SK-N-SH (cell line): ENCODE results near the gene SLC25A25. TPM values are rescaled to one million over a fixed set of nuclear protein-coding genes. Genes with fewer than 3 reads are reported as not detected.

Source experiments
- CTCF ChIA-PET: fragments of 300-600, 350-600 bp; formaldehyde crosslinking; extraction: SDS; loops from one replicate; lab custom pipeline; 2021; lab: Yijun Ruan, JAX
- POLR2A ChIA-PET: fragments of 350-600 bp; sonication (Branson Sonifier 250); formaldehyde crosslinking; extraction: SDS; loops from one replicate; lab custom pipeline; 2020; ENCODE audit warnings: antibody characterized with exemption, inconsistent platforms; lab: Yijun Ruan, JAX
- DNase-seq: peaks from one replicate; pipeline ENCODE4 v3.0.0; 2012
- H2AFZ ChIP-seq: fragments of 200-600 bp; sonication (generic); 2 replicates; pipeline ENCODE4 v1.8.1; 2016; ENCODE audit warnings: antibody characterized with exemption, mild to moderate bottlenecking, low read depth
- H3F3A ChIP-seq: fragments of 200-600 bp; sonication (generic); replicated peaks from 2 replicates; pipeline ENCODE3; 2016; ENCODE audit warnings: antibody characterized with exemption, mild to moderate bottlenecking; ENCODE audit not compliant: insufficient read depth
- H3K27ac ChIP-seq, 2 experiments: fragments of 200-500 bp in 1 of 2; fragments of 200-600 bp in 1 of 2; sonication (Bioruptor generic) in 1 of 2; sonication (generic), shearing (Covaris generic) in 1 of 2; 2 replicates each; pipeline versions ENCODE4 v1.5.1 to v1.6.1; 2014 to 2016; ENCODE audit warnings: low read depth in 2 of 2, inconsistent platforms in 1 of 2, low read length in 1 of 2, mild to moderate bottlenecking in 1 of 2, mixed read lengths in 1 of 2
- H3K27me3 ChIP-seq: fragments of 200-600 bp; sonication (generic), shearing (Covaris generic); 2 replicates; pipeline ENCODE4 v1.6.1; 2016; ENCODE audit warnings: mixed run types; ENCODE audit not compliant: insufficient read depth
- H3K36me3 ChIP-seq, 2 experiments: fragments of 200-500 bp in 1 of 2; fragments of 200-600 bp in 1 of 2; sonication (Bioruptor generic) in 1 of 2; sonication (generic) in 1 of 2; replicated peaks in 1 of 2; 2 replicates each; pipeline versions ENCODE3 to v1.5.1; 2014 to 2016; ENCODE audit warnings: low read length in 1 of 2, mild to moderate bottlenecking in 1 of 2; ENCODE audit not compliant: insufficient read depth in 2 of 2, control insufficient read depth in 1 of 2
- H3K4me1 ChIP-seq, 2 experiments: fragments of 200-500 bp in 1 of 2; fragments of 200-600 bp in 1 of 2; sonication (Bioruptor generic) in 1 of 2; sonication (generic), shearing (Covaris generic) in 1 of 2; 2 replicates each; pipeline versions ENCODE4 v1.5.1 to v1.6.1; 2014 to 2016; ENCODE audit warnings: low read depth in 1 of 2, low read length in 1 of 2, mixed run types in 1 of 2; ENCODE audit not compliant: insufficient read depth in 2 of 2, control insufficient read depth in 1 of 2
- H3K4me2 ChIP-seq: fragments of 200-600 bp; sonication (generic), shearing (Covaris generic); 2 replicates; pipeline ENCODE4 v1.6.1; 2017; ENCODE audit warnings: mixed run types
- H3K4me3 ChIP-seq, 2 experiments: fragments of 200-500 bp in 1 of 2; fragments of 200-600 bp in 1 of 2; sonication (Bioruptor generic) in 1 of 2; sonication (generic), shearing (Covaris generic) in 1 of 2; 2 replicates each; pipeline versions ENCODE4 v1.5.1 to v1.8.1; 2014 to 2016; ENCODE audit warnings: low read depth in 2 of 2, inconsistent platforms in 1 of 2, low read length in 1 of 2, mild to moderate bottlenecking in 1 of 2, mixed read lengths in 1 of 2, moderate library complexity in 1 of 2
- H3K79me2 ChIP-seq: fragments of 200-600 bp; sonication (generic); 2 replicates; pipeline ENCODE4 v1.8.1; 2017; ENCODE audit warnings: mild to moderate bottlenecking; ENCODE audit not compliant: insufficient read depth
- H3K9ac ChIP-seq: fragments of 200-600 bp; sonication (generic); 2 replicates; pipeline ENCODE4 v1.6.1; 2017; ENCODE audit warnings: mixed run types
- H3K9me2 ChIP-seq: fragments of 200-600 bp; sonication (generic); 2 replicates; pipeline ENCODE4 v1.6.1; 2017; ENCODE audit warnings: mixed run types
- H3K9me3 ChIP-seq: fragments of 200-600 bp; sonication (generic); 2 replicates; pipeline ENCODE4 v1.6.1; 2017; ENCODE audit warnings: mixed run types, mild to moderate bottlenecking, moderate library complexity
- H4K20me1 ChIP-seq: fragments of 200-600 bp; sonication (generic); 2 replicates; pipeline ENCODE4 v1.6.1; 2017; ENCODE audit warnings: mild to moderate bottlenecking, mixed run types; ENCODE audit not compliant: insufficient read depth
- FOSL2 ChIP-seq: IDR thresholded peaks from 2 replicates; pipeline ENCODE4 v1.4.0; 2012; ENCODE audit warnings: low read depth, mild to moderate bottlenecking, moderate library complexity, borderline replicate concordance
- FOXM1 ChIP-seq: IDR thresholded peaks from 2 replicates; pipeline ENCODE4 v1.4.0; 2012; ENCODE audit warnings: low read depth, mild to moderate bottlenecking
- MAX ChIP-seq: IDR thresholded peaks from 2 replicates; pipeline ENCODE4 v1.4.0; 2012; ENCODE audit warnings: low read depth
- REST ChIP-seq: IDR thresholded peaks from 2 replicates; pipeline ENCODE4 v1.6.1; 2012; ENCODE audit warnings: mild to moderate bottlenecking, low read depth, low read length, moderate library complexity
- RFX5 ChIP-seq: IDR thresholded peaks from 2 replicates; pipeline ENCODE4 v1.6.1; 2012; ENCODE audit warnings: mild to moderate bottlenecking, improper control_type of control experiment, low read length
- RXRA ChIP-seq: IDR thresholded peaks from 2 replicates; pipeline ENCODE4 v1.4.0; 2012; ENCODE audit warnings: low read depth, mild to moderate bottlenecking, borderline replicate concordance
- ZBTB33 ChIP-seq: IDR thresholded peaks from 2 replicates; pipeline ENCODE4 v1.4.0; 2012; ENCODE audit warnings: low read depth, borderline replicate concordance
- WGBS: methylation state at CpG from one replicate; pipeline ENCODE4 v1.1.6; 2017; ENCODE audit warnings: low lambda C conversion rate; 5-methylcytosine and 5-hydroxymethylcytosine counted together
- polyA plus RNA-seq, 3 experiments: library from polyadenylated mRNA; depleted of rRNA; stranded (reverse); fragments of >200 nt; gene quantifications; 2 replicates each; pipeline ENCODE4 v1.2.3, GENCODE V29; 2012

The SLC25A25 gene
- polyA plus RNA-seq, 1 of the 3 experiments (the other 2 are of a cell fraction): 12.1 TPM

GRCh38 chr9:128146591-128147120 lies 78.6 kb downstream of the SLC25A25 start:
- H3K4me1 ChIP-seq: no peaks in the 10 kb centered on the region; a peak in 1 of 4 replicates
- WGBS: 77% methylated on average over 8 of the region's 8 CpGs
- no peak overlapping the region for H3K9ac ChIP-seq
- H3F3A ChIP-seq: no peaks in the 10 kb centered on the region
- no peaks in the 10 kb centered on the region for H3K9me2 ChIP-seq
- no peak for DNase-seq
- TF ChIP-seq REST (no peak), FOXM1 (no peak), MAX (no peak), ZBTB33 (no peak)
- H3K9me3 ChIP-seq: no peaks in the 10 kb centered on the region
- no peak overlapping the region for H2AFZ ChIP-seq
- no peak overlapping the region for H3K4me2 ChIP-seq
- H3K4me3 ChIP-seq: no peak overlapping the region
- ChIA-PET CTCF (no interaction called here), POLR2A (no interaction called here)
- H4K20me1 ChIP-seq: no peaks in the 10 kb centered on the region
- H3K27ac ChIP-seq: no peak overlapping the region
- H3K36me3 ChIP-seq: no peaks in the 10 kb centered on the region
- H3K79me2 ChIP-seq: no peaks in the 10 kb centered on the region
- H3K27me3 ChIP-seq: no peaks in the 10 kb centered on the region

GRCh38 chr9:128148509-128149000 lies 80.5 kb downstream of the SLC25A25 start:
- H2AFZ ChIP-seq: no peak overlapping the region
- H3F3A ChIP-seq: no peaks in the 10 kb centered on the region
- ChIA-PET POLR2A (no interaction called here), CTCF (interaction anchor here (1.0 to 1.1 kb wide), 2 partner anchors 31 to 205 kb away, joined by 3 to 4 read pairs; no protein-coding TSS in a partner anchor)
- H3K4me1 ChIP-seq: no peaks in the 10 kb centered on the region; a peak in 1 of 4 replicates
- H4K20me1 ChIP-seq: no peaks in the 10 kb centered on the region
- no peaks in the 10 kb centered on the region for H3K79me2 ChIP-seq
- 82% methylated on average over 2 of the region's 5 CpGs for WGBS
- H3K27ac ChIP-seq: no peak overlapping the region
- DNase-seq: no peak
- H3K27me3 ChIP-seq: no peaks in the 10 kb centered on the region
- H3K9ac ChIP-seq: no peak overlapping the region
- TF ChIP-seq REST (no peak), RXRA (no peak), RFX5 (no peak), FOSL2 (no peak)
- no peak overlapping the region for H3K4me3 ChIP-seq
- no peaks in the 10 kb centered on the region for H3K9me3 ChIP-seq
- H3K36me3 ChIP-seq: no peaks in the 10 kb centered on the region
- H3K4me2 ChIP-seq: no peak overlapping the region
- H3K9me2 ChIP-seq: no peaks in the 10 kb centered on the region
